Activated naive CD4-positive, alpha-beta T cell treated with anti-CD3 and anti-CD28 coated beads for 36 hours (primary cell): ENCODE data around the gene C11orf24. TPM values are rescaled to one million over a fixed set of nuclear protein-coding genes. Genes with fewer than 3 reads are reported as not detected.
A peak's percentile ranks its signal among the peaks of the same experiment; 100 is the strongest.

Experiments used
- CTCF ChIA-PET: fragments of 350-600 bp; sonication (Branson Sonifier 250); formaldehyde crosslinking; loops from one replicate; lab custom pipeline; 2021; ENCODE audit warnings: antibody characterized with exemption; lab: Charles Lee
- DNase-seq: peaks from one replicate; pipeline ENCODE4 v3.0.0-alpha.2; 2020
- H3K27ac Mint-ChIP-seq: one replicate; pipeline ENCODE4 v1.8.0; 2021; ENCODE audit warnings: mild to moderate bottlenecking, mixed read lengths
- H3K27me3 Mint-ChIP-seq: one replicate; pipeline ENCODE4 v1.8.0; 2021; ENCODE audit warnings: low read depth, mixed read lengths
- H3K36me3 Mint-ChIP-seq: one replicate; pipeline ENCODE4 v1.8.0; 2021; ENCODE audit warnings: low read depth, mixed read lengths
- H3K4me1 Mint-ChIP-seq: one replicate; pipeline ENCODE4 v1.8.0; 2021; ENCODE audit warnings: low read depth, mixed read lengths
- H3K4me3 Mint-ChIP-seq: one replicate; pipeline ENCODE4 v1.8.0; 2021; ENCODE audit warnings: mild to moderate bottlenecking, moderate library complexity, mixed read lengths
- H3K9me3 Mint-ChIP-seq: one replicate; pipeline ENCODE4 v1.8.0; 2021; ENCODE audit warnings: mixed read lengths
- intact Hi-C: fragments of 100-400 bp; cut with micrococcal nuclease; formaldehyde crosslinking; loops from one replicate; pipeline ENCODE4 v1.15.1; 2023
- total RNA-seq, 2 experiments: library from RNA; stranded (reverse); gene quantifications; one replicate each; pipeline ENCODE4 v1.2.3, GENCODE V29; 2021

The C11orf24 gene
- total RNA-seq, 2 experiments from 2014 or later, result 28.5 to 29.5 TPM

GRCh38 chr11:68282141-68282860, 10.5 kb upstream of the C11orf24 start:
- no peaks in the 10 kb centered on the region for H3K27me3 Mint-ChIP-seq
- DNase-seq, result peak; percentile 83
- peaks cover 26% of the 10 kb centered on the region for H3K4me1 Mint-ChIP-seq
- H3K9me3 Mint-ChIP-seq, result peaks cover 6% of the 10 kb centered on the region
- H3K36me3 Mint-ChIP-seq, result peaks cover 2% of the 10 kb centered on the region
- CTCF ChIA-PET, result interaction anchor here (3.0 kb wide), 1 partner anchor 25 kb away, joined by 10 read pairs; no protein-coding TSS in a partner anchor
- intact Hi-C loops, result loop anchor here (1.0 to 2.0 kb wide), 2 partner anchors 10 to 178 kb away; partner anchors contain the start of gene PPP6R3
- H3K4me3 Mint-ChIP-seq, result peak overlapping the region; percentile 62
- peak overlapping the region; percentile 79 for H3K27ac Mint-ChIP-seq

DNA sequence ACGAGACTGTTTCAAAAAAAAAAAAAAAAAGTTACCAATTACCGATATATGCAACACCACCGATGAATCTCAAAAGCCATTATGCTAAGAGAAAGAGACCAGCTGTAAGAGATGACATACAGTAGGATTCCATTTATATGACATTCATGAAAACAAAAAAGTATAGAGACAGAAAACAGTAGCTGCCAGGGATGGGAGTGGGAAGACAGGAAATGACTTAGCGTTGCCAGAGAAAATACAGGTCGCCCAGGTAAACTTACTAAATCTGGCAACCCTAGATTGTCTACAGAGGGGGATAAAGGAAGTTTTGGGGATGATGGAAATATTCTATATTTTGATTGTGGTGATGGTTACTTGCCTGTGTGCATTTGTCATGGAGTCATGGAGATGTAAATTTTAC, 7.9 kb upstream of the C11orf24 start:
- CTCF ChIA-PET, result interaction anchor here (0.7 to 3.0 kb wide), 3 partner anchors 18 to 132 kb away, joined by 7 to 13 read pairs (median 10); no protein-coding TSS in a partner anchor
- Mint-ChIP-seq H3K27me3 (no peaks in the 10 kb centered on the region), H3K27ac (no peak overlapping the region), H3K9me3 (peaks cover 5% of the 10 kb centered on the region), H3K36me3 (peaks cover 1% of the 10 kb centered on the region), H3K4me3 (no peak overlapping the region), H3K4me1 (peaks cover 30% of the 10 kb centered on the region)
- no peak for DNase-seq
- intact Hi-C loops, result no loop called here

- Mint-ChIP-seq H3K4me3 (no peak overlapping the region), H3K4me1 (peaks cover 19% of the 10 kb centered on the region), H3K9me3 (no peaks in the 10 kb centered on the region), H3K36me3 (peaks cover 3% of the 10 kb centered on the region), H3K27me3 (no peaks in the 10 kb centered on the region), H3K27ac (no peak overlapping the region)
- DNase-seq, result no peak
- CTCF ChIA-PET, result no interaction called here
- intact Hi-C loops, result no loop called here
These were observed 5.1 kb upstream of the C11orf24 start for GRCh38 chr11:68276861-68277260.

DNA sequence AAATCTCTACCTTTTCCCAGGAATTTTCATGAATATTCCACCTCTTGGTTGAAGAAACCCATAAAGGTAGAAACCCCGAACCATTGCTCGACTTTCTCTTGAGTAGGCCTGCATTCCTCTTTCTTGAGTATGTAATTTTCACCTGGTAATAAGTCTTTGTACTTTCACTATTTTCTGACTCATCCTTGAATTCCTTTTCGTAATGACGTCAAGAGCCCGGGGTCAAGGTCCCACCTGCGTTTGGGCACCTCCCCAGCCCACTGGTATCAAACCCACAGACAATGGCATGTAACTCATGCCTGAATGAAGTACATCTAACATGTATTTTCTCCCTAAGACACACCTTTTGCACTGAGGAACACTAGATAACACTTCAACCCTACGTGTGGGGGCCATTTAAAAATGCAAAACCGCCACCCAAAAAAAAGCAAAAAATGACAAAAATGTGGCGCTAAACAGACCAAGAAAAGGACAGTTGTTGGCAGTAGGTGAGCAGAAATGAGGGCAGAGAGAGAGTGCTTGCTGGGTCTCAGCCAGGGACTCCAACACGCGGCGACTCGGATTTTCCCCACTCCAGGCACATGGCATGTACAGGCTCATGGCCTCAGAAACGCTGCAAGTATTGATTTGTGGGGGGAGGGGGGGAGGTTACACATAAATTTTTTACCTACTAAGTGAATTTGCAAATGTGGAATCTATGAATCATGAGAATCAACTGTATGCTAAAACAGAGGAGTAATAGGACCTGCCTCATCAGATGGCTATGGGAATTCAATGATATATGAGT, 4.1 kb upstream of the C11orf24 start:
- no peaks in the 10 kb centered on the region for H3K27me3 Mint-ChIP-seq
- no peak overlapping the region for H3K27ac Mint-ChIP-seq
- no peaks in the 10 kb centered on the region for H3K9me3 Mint-ChIP-seq
- no peak overlapping the region for H3K4me3 Mint-ChIP-seq
- intact Hi-C loops, result no loop called here
- CTCF ChIA-PET, result no interaction called here
- peaks cover 16% of the 10 kb centered on the region for H3K4me1 Mint-ChIP-seq
- peaks cover 3% of the 10 kb centered on the region for H3K36me3 Mint-ChIP-seq
- no peak for DNase-seq

GRCh38 chr11:68274306-68274705, 2.5 kb upstream of the C11orf24 start:
- CTCF ChIA-PET, result interaction anchor here (0.7 to 6.4 kb wide), 2 partner anchors 23 to 545 kb away, joined by 3 to 62 read pairs; no protein-coding TSS in a partner anchor
- Mint-ChIP-seq H3K27me3 (no peaks in the 10 kb centered on the region), H3K9me3 (no peaks in the 10 kb centered on the region), H3K4me1 (peaks cover 26% of the 10 kb centered on the region), H3K36me3 (peaks cover 3% of the 10 kb centered on the region), H3K27ac (no peak overlapping the region), H3K4me3 (no peak overlapping the region)
- intact Hi-C loops, result no loop called here
- DNase-seq, result no peak

- intact Hi-C loops, result loop anchor here (2.0 kb wide), 1 partner anchor 60 kb away; the partner anchor contains the start of gene KMT5B
- peak overlapping the region; percentile 96 for H3K4me3 Mint-ChIP-seq
- peaks cover 5% of the 10 kb centered on the region for H3K36me3 Mint-ChIP-seq
- no peak overlapping the region for H3K27ac Mint-ChIP-seq
- CTCF ChIA-PET, result interaction anchor here (0.6 to 6.4 kb wide), 3 partner anchors 16 to 25 kb away, joined by 7 to 62 read pairs (median 18); no protein-coding TSS in a partner anchor
- H3K4me1 Mint-ChIP-seq, result peaks cover 32% of the 10 kb centered on the region
- H3K9me3 Mint-ChIP-seq, result no peaks in the 10 kb centered on the region
- no peak for DNase-seq
- no peaks in the 10 kb centered on the region for H3K27me3 Mint-ChIP-seq
These were observed 1.4 kb upstream of the C11orf24 start for GRCh38 chr11:68273026-68273738.

DNA sequence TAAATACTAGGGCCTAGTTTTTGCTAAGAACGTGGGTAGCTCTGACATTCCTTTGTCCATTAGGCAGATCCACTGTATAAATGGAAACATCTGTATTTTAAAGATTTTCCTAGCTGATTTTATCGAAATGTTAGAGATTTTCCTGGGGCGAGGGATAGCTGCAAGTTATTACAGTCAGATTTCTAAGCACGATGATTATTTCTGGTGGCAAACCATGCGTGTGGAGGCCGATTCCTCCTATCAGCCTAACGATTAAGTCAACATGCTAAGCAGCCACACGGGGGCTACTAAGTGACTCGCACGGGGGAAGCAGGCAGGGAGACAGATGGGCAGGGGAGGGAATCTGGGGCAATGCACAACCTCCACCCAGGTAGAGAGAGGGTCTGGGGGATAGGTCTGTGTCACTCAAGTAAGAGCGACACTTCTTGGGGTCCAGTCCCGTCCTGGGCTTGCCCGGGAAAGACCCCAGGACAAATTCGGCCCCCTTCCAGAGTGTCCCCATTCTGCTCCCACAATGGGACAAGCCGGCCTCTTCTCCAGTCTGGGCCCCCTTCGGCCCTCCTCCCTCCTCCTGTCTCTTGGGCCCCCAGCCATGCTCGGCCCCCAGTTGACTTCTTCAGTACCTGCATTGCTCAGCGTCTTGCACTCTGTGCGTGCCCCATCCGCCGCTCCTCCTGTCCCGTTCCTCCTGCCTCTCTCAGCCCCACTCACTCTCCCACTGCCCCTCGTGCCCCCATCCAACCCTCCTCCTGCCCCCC, 571 bp downstream of the C11orf24 start:
- no peaks in the 10 kb centered on the region for H3K27me3 Mint-ChIP-seq
- H3K4me1 Mint-ChIP-seq, result peaks cover 34% of the 10 kb centered on the region
- DNase-seq, result peak; percentile 77
- intact Hi-C loops, result loop anchor here (1.0 kb wide), 1 partner anchor 26 kb away; no protein-coding TSS in a partner anchor
- peak overlapping the region; percentile 96 for H3K4me3 Mint-ChIP-seq
- H3K27ac Mint-ChIP-seq, result peak overlapping the region; percentile 89
- H3K36me3 Mint-ChIP-seq, result peaks cover 8% of the 10 kb centered on the region
- CTCF ChIA-PET, result interaction anchor here (1.0 to 6.4 kb wide), 8 partner anchors 11 to 176 kb away, joined by 3 to 62 read pairs (median 6); no protein-coding TSS in a partner anchor
- H3K9me3 Mint-ChIP-seq, result no peaks in the 10 kb centered on the region

DNA sequence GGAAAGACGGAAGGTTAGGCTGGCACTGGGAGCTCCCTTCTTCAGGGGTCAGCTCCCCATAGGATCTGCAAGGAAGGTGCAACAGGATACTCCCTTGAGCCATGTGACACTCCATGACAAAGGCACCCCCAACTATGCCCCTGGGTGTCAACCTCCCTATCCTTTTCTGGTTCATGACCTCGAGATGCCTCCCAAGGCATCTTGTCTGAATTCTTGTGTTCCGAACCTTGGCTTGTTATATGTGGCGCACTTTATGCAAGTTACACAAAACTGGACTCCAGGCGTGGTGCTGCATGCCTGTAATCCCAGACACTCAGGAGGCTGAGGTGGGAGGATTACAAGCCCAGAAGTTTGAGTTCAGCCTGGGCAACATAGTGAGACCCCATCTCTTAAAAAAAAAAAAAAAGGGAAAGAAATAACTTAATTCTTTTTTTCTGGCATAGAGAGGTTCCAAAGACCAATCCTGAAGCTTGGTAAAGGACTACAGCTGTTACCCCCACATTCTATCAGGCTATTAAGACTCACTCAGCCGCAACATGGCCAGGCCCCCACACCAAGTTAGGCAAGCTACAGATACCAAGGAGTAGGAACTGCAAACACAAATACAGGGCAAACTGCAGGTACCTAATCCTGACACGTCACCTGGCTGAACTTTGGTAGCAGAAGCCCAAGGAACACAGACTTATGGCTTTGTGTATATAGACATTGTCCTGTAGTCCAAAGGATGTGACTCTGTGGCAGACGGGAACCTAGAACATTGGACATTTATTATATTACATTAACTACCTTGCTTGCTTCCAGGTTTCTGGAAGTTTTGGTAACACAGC, 1.4 kb downstream of the C11orf24 start:
- Mint-ChIP-seq H3K36me3 (peaks cover 10% of the 10 kb centered on the region), H3K4me1 (peaks cover 31% of the 10 kb centered on the region), H3K9me3 (no peaks in the 10 kb centered on the region), H3K27ac (peak overlapping the region; percentile 89), H3K4me3 (peak overlapping the region; percentile 96), H3K27me3 (no peaks in the 10 kb centered on the region)
- intact Hi-C loops, result loop anchor here (1.0 kb wide), 1 partner anchor 27 kb away; no protein-coding TSS in a partner anchor
- CTCF ChIA-PET, result interaction anchor here (1.0 to 6.4 kb wide), 8 partner anchors 10 to 176 kb away, joined by 3 to 62 read pairs (median 6); no protein-coding TSS in a partner anchor
- no peak for DNase-seq

DNA sequence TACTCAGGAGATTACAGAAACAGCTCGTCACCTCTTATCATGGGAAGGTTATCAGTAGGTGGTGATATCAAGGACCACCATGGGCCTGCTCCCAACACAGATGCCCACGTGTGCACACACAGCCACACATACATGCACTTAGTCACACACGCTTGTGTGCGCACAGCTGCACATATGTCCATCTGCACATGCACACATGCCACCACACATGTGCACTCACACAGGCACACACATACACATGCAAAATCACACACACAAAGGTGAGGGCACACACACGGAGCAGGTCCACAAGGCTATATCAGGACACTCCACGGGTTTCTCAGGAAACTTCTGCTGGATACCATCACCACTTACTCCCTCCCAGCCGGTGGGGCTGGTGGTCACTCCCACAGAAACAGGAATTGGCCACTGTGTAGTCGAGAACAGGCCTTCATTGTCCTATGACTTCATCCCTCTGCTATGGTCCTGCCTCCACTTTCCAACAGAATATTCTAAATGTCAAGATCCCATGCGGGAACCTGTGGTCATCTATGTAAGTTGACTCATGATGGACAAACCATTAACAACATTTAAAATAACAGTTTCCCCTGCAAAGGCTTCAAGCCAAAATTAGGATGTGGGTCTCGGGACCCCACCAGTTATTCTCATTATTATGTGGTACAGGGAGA, 2.2 kb downstream of the C11orf24 start:
- Mint-ChIP-seq H3K27me3 (no peaks in the 10 kb centered on the region), H3K4me3 (no peak overlapping the region), H3K9me3 (no peaks in the 10 kb centered on the region), H3K4me1 (peaks cover 31% of the 10 kb centered on the region), H3K27ac (no peak overlapping the region), H3K36me3 (peaks cover 18% of the 10 kb centered on the region)
- intact Hi-C loops, result no loop called here
- CTCF ChIA-PET, result interaction anchor here (1.5 to 6.4 kb wide), 3 partner anchors 12 to 177 kb away, joined by 7 to 62 read pairs (median 18); no protein-coding TSS in a partner anchor
- DNase-seq, result no peak

DNA sequence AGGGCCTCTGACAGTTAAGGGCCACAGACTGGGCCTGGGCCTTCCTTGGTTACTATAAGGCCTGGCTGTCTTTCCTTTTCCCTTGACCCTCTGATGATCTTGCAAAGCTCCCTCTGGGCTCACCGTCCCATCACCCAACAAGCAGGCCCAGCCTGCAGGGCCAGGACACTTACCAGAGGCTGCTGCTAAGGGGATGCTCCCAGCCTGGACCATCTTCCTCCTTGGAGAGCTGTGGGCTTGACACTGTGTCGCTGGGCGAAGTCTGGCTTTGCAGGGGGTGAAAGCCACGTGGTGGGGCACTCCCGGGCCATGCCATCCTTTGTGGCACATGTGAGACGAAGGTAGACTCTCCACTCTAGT, 3.9 kb downstream of the C11orf24 start:
- H3K4me1 Mint-ChIP-seq, result peaks cover 28% of the 10 kb centered on the region
- intact Hi-C loops, result no loop called here
- no peaks in the 10 kb centered on the region for H3K9me3 Mint-ChIP-seq
- H3K27ac Mint-ChIP-seq, result no peak overlapping the region
- CTCF ChIA-PET, result no interaction called here
- no peaks in the 10 kb centered on the region for H3K27me3 Mint-ChIP-seq
- no peak for DNase-seq
- H3K4me3 Mint-ChIP-seq, result no peak overlapping the region
- peaks cover 26% of the 10 kb centered on the region for H3K36me3 Mint-ChIP-seq
